Activated naive CD4-positive, alpha-beta T cell treated with anti-CD3 and anti-CD28 coated beads, Interleukin-2, amount 50 U/mL, for 72 hours (primary cell): ENCODE measurements around the gene FTCD. TPM values are rescaled to one million over a fixed set of nuclear protein-coding genes. Genes with fewer than 3 reads are reported as not detected.
"Not testable (repeated sequence)": the region's sequence is repeated elsewhere in the genome, so short reads cannot be mapped to it uniquely, and the experiment has no call there.

Experiments
- ATAC-seq, 2 donors: fragments of 150-1000 bp; cut with Tn5 transposase; 2 replicates each; pipeline ENCODE4 v1.10.0; 2021; ENCODE audit warnings: mild to moderate bottlenecking in 2 of 2, moderate library complexity in 2 of 2
- DNase-seq, 2 donors: peaks; one replicate each; pipeline ENCODE4 v3.0.0; 2021 to 2022; ENCODE audit warnings: low spot score in 2 of 2
- H3K27ac Mint-ChIP-seq, 2 donors: one replicate each; pipeline ENCODE4 v1.8.0; 2022; ENCODE audit warnings: mild to moderate bottlenecking in 2 of 2, mixed read lengths in 2 of 2
- H3K36me3 Mint-ChIP-seq, 2 donors: one replicate each; pipeline ENCODE4 v1.8.0; 2022; ENCODE audit warnings: mixed read lengths in 2 of 2
- H3K9me3 Mint-ChIP-seq, 2 donors: one replicate each; pipeline ENCODE4 v1.8.0; 2022; ENCODE audit warnings: mixed read lengths in 2 of 2
- total RNA-seq, 2 donors: library from RNA; stranded (reverse); gene quantifications; one replicate each; pipeline ENCODE4 v1.2.3, GENCODE V29; 2022

FTCD gene
- total RNA-seq, 2 donors from 2014 or later = 0.21 to 0.39 TPM

DNA sequence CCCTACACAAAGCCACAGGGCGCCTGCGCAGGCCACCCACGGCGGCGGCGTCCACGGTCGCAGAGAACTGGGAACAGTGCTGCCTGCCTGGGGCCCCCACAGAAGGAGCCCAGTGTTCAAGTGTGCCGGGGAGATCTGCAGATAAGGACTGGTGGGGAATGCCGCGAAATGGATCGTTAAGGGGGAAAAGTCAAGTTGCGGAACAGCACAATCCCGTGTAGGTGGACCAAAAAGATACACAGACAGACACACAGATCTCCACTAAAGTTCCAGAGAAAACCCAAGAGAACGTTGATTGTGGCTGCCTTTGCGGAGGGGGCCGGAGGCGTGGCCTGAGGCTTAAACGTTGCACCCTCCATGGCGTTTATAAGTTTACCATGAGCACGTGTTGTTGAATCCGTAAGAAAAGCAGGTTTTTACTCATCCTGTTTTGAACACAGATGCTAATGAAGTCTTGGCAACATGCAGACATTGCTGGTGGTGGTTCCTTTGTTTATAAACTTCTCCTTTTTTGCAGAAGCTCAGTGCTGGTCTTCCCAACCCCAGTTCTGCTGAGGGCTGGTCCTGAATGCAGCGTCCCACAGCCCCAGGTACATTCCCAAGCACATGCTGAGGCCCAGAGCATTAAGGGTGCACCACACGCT lies 24.8 kb upstream of the FTCD start:
- ATAC-seq = no peak
- DNase-seq = no peak
- H3K27ac Mint-ChIP-seq = no peak overlapping the region
- peaks cover 10 to 11% of the 10 kb centered on the region in 2 donors for H3K36me3 Mint-ChIP-seq
- H3K9me3 Mint-ChIP-seq = peaks cover 0 to 6% of the 10 kb centered on the region in 2 donors

DNA sequence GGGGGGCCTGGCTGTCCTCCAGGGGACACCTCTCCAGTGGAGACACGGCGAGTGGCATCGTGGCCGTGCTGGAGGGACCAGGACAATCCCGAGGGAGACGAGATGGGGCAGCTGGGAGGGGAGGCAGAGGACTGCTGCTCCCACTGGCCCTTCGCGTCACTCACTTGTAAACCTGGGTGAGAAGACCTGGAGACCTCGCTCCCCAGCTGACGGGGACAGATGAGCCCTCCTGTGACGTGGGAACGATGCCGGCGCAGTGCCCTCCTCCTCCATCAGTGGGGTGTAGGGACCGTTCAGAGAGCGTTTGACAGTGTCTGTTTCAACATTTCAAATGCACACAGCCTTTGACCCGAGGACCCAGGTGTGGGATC lies 24.3 kb upstream of the FTCD start:
- DNase-seq (no peak), ATAC-seq (no peak)
- peaks cover 14 to 16% of the 10 kb centered on the region in 2 donors for H3K36me3 Mint-ChIP-seq
- H3K9me3 Mint-ChIP-seq = peaks cover 0 to 11% of the 10 kb centered on the region in 2 donors
- H3K27ac Mint-ChIP-seq = no peak overlapping the region

DNA sequence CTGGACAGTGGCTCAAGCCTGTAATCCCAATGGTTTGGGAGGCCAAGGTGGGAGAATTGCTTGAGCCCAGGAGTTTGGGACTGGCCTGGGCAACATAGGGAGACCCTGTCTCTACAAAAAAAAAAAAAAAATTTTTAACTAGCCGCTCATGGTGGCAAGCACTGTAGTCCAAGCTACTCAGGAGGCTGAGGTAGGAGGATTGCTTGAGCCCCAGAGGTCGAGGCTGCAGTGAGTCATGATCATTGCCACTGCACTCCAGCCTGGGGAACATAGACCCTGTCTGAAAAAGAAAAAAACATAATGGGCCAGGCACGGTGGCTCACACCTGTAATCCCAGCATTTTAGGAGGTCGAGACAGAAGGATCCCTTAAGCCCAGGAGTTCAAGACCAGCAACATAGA lies 23.6 kb upstream of the FTCD start:
- H3K9me3 Mint-ChIP-seq = peaks cover 0 to 16% of the 10 kb centered on the region in 2 donors
- H3K36me3 Mint-ChIP-seq = peaks cover 20 to 22% of the 10 kb centered on the region in 2 donors
- DNase-seq = no peak
- no peak for ATAC-seq
- H3K27ac Mint-ChIP-seq = no peak overlapping the region

DNA sequence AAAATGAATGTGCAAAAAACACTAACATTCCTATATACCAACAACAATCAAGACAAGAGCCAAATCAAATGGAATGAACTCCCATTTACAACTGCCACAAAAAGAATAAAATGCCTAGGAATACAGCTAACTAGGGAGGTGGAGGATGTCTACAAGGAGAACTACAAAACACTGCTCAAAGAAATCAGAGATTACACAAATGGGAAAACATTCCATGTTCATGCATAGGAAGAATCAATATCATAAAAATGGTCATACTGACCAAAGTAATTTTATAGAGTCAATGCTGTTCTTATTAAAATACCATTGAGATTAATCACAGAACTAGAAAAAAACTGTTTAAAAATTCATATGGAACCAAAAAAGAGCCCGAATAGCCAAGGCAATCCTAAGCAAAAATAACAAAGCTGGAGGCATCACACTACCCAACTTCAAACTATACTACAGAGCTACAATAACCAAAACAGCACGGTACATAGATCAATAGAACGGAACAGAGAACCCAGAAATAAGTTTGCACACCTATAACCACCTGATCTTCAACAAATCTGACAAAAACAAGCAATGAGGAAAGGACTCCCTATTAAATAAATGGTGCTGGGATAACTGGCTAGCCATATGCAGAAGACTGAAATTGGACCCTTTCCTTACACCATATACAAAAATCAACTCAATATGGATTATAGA lies 21.2 kb upstream of the FTCD start:
- DNase-seq, H3K27ac Mint-ChIP-seq, ATAC-seq: not testable (repeated sequence)
- Mint-ChIP-seq H3K9me3 (peaks cover 0 to 21% of the 10 kb centered on the region in 2 donors), H3K36me3 (peaks cover 27% of the 10 kb centered on the region in 2 donors)

DNA sequence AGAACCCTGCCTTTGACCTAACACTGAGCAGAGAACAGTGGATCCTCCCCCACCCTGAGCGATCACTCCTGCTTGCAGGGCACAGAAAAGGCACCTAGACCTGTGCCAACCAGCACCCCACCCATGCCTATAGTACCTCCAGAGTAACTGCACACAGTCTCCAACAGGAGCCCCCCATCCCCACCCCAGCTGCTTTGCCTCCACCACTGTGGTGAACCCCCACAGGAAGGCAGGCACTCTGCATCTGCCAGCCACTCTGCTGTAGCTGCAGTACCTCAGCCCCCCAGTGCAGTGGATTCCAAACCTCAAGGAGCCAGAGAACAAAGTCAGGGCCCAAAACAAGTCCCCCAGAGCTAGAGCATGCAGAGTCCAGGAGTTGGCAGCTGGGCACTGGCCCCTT lies 18.2 kb upstream of the FTCD start:
- Mint-ChIP-seq H3K27ac (no peak overlapping the region), H3K36me3 (peaks cover 27% of the 10 kb centered on the region in 2 donors), H3K9me3 (peaks cover 0 to 21% of the 10 kb centered on the region in 2 donors)
- ATAC-seq = no peak
- peak in 1 of 2 donors; percentile 44 for DNase-seq

DNA sequence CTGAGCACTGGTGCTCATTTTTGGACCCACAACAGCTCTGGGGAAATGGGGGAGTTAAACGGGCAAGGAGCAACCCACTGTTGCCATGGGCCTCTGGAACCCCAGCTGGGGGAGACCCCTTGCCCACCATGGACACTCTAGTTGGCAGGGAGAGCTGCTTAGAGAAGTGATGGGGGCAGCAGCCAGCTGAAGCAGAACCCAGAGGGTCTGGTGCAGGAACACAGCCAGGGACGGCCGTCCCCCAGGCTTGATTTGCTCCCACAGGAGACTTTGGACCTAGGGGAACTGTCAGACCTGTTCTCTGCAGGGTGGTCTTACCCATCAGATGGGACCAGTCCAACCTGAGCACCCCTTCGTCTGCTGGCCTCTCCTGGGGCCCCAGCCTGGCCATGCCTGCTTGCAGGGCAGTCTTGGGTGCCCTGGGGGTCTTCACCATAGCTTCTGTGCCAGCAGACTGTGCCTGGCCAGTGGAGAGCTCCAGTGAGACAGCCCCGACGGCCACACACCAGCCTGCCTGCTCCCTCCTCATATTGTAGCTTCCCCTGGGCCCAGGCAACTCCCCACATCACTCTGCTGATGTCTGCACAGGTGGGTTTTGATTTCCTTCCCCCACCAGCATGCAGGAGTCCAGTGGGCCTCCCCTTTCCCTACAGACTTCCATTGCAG lies 17.6 kb upstream of the FTCD start:
- peaks cover 0 to 21% of the 10 kb centered on the region in 2 donors for H3K9me3 Mint-ChIP-seq
- DNase-seq (no peak), ATAC-seq (no peak)
- H3K27ac Mint-ChIP-seq = no peak overlapping the region
- H3K36me3 Mint-ChIP-seq = peaks cover 27% of the 10 kb centered on the region in 2 donors

DNA sequence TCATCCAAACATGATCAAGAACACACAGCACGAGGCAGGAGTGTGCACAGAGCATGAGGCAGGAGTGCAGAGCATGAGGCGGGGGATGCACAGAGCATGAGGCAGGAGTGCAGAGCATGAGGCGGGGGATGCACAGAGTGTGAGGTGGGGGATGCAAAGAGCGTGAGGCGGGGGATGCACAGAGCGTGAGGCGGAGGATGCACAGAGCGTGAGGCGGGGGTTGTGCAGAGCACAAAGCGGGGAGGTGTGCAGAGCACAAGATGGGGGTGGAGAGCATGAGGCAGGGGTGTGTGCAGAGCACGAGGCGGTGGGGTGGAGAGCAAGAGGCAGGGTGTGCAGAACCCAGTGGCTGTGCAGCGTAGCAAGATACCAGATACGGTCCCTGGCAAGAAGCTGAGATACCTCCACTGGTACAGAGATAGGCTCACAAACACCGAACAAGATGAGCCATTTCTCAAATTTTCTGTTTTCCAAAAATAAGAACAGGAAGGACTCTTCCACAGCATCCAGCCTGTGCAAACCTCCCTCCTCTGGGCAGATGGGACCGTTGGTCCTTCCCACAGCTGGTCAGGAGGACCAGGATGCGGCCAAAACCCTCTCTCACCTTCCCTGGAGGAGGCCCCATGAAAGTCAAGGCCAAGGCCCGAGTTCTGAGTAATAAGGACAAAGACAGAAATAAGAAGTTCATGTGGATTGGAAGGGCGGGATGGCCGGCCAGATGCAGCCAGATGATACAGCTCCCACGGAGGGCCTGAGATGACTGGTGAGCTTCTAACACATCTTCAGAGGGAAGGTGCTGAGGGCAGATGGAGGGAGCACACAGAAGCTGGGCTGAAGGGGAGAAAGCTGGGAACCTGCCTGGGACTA lies 16.9 kb upstream of the FTCD start:
- Mint-ChIP-seq H3K9me3 (peaks cover 0 to 21% of the 10 kb centered on the region in 2 donors), H3K36me3 (peaks cover 27% of the 10 kb centered on the region in 2 donors), H3K27ac (no peak overlapping the region)
- no peak for DNase-seq
- no peak for ATAC-seq

DNA sequence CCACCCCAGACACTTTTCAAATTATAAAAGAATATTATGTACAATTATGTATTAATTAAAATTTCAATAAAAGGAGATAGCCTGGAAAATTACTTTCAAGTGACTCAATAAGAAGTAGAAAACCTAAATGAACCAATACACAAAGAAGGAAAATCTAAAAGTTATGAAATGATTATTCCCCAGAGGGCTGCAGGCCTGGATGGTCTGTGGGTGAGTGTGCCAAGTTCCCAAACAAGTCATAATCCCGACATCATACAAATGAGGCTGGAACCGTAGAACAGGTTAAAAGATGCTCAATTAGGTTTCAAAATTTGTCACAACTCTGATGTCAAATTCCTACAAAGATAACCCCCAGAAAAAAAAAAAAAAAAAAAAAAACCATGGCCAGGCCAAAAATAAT lies 16.2 kb upstream of the FTCD start:
- Mint-ChIP-seq H3K27ac (no peak overlapping the region), H3K9me3 (peaks cover 0 to 21% of the 10 kb centered on the region in 2 donors), H3K36me3 (peaks cover 25 to 27% of the 10 kb centered on the region in 2 donors)
- no peak for ATAC-seq
- DNase-seq = no peak

DNA sequence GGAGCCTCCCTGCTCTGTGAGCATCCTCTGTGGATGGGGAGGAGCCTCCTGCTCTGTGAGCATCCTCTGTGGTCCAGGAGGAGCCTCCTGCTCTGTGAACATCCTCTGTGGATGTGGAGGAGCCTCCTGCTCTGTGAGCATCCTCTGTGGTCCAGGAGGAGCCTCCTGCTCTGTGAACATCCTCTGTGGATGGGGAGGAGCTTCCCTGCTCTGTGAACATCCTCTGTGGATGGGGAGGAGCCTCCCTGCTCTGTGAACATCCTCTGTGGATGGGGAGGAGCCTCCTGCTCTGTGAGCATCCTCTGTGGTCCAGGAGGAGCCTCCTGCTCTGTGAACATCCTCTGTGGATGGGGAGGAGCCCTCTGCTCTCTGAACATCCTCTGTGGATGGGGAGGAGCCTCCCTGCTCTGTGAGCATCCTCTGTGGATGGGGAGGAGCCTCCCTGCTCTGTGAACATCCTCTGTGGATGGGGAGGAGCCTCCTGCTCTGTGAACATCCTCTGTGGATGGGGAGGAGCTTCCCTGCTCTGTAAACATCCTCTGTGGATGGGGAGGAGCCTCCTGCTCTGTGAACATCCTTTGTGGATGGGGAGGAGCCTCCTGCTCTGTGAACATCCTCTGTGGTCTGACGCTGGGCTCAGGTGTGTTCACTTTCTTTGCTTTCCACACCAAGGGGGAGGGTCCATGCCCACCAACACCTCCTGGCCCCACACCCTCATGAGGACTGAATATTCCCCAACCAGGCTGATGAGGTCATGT lies 15.2 kb upstream of the FTCD start:
- DNase-seq, ATAC-seq: not testable (repeated sequence)
- peak overlapping the region; percentile 9 to 53 for H3K27ac Mint-ChIP-seq
- peaks cover 17 to 20% of the 10 kb centered on the region in 2 donors for H3K36me3 Mint-ChIP-seq
- peaks cover 0 to 14% of the 10 kb centered on the region in 2 donors for H3K9me3 Mint-ChIP-seq

DNA sequence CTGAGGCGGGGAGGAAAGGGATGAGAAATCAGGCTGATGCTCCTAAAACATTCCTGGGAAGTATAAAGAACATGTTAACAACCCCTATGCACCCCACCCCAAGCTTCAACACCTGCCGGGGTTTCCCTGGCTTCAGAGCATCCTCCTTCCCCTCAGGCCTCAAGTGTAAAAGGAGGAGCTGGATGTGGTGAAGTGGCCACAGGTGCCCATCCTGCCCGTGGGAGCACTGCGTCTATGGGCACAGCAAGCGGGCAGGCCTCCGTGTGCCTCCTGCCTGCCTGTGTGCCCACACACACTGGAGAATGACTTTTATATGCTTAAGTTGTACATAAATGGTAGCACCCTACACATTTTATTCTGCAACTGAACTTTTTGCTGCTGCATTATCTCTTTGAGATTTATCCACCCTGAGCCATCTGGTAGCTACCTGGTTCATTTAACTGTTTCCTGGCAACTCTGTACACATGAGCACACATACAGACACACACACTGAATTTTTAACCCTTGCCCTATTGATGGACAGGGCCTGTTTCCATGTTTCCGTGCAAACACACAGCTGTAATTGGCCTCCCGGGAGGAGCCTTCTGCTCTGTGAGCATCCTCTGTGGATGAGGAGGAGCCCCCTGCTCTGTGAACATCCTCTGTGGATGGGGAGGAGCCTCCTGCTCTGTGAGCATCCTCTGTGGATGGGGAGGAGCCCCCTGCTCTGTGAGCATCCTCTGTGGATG lies 13.4 kb upstream of the FTCD start:
- ATAC-seq = no peak
- H3K27ac Mint-ChIP-seq = no peak overlapping the region
- DNase-seq = no peak
- H3K36me3 Mint-ChIP-seq = peaks cover 5 to 6% of the 10 kb centered on the region in 2 donors
- peaks cover 0 to 5% of the 10 kb centered on the region in 2 donors for H3K9me3 Mint-ChIP-seq

DNA sequence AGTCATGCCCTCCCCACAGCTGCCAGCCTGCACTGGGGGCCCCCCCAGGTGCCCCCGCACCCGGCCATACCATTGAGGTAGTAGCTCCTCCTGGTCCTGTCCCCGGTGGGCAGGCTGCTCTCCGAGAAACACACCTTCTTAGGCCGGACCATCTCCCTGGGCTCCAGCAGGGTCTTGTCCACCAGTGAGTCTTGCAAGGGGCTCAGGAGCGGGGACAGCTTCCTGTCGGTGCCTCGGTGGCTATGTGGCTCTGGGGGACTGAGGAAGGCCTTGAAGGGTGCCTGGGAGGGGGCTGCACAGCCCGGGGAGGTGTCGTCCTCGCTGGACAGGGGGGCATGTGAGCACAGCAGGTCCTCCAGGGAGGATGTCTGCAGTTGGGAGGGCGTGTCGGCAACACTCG lies 12.9 kb upstream of the FTCD start:
- no peak overlapping the region for H3K27ac Mint-ChIP-seq
- H3K36me3 Mint-ChIP-seq = peaks cover 0 to under 1% of the 10 kb centered on the region in 2 donors
- DNase-seq = no peak
- ATAC-seq = no peak
- no peaks in the 10 kb centered on the region for H3K9me3 Mint-ChIP-seq

DNA sequence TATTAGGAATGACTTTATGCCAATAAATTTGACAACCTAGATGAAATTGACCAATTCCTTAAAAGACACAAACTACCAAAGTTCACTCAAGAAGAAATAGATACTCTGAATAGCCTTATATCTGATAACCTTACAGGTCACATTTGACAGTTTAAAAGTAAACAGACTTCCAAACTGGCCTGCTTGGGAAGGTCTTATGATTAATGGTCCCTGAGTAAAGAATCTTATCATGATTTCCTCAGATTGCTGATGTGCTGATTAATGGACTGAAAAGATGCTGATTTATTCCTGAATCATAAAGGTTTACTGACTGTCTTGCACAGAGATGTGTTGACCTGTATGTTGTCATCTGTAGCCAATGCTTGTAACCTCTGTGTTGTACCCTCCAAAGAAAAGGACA lies 9.7 kb upstream of the FTCD start:
- DNase-seq (no peak), ATAC-seq (no peak)
- no peak overlapping the region for H3K27ac Mint-ChIP-seq
- no peaks in the 10 kb centered on the region for H3K36me3 Mint-ChIP-seq
- no peaks in the 10 kb centered on the region for H3K9me3 Mint-ChIP-seq

DNA sequence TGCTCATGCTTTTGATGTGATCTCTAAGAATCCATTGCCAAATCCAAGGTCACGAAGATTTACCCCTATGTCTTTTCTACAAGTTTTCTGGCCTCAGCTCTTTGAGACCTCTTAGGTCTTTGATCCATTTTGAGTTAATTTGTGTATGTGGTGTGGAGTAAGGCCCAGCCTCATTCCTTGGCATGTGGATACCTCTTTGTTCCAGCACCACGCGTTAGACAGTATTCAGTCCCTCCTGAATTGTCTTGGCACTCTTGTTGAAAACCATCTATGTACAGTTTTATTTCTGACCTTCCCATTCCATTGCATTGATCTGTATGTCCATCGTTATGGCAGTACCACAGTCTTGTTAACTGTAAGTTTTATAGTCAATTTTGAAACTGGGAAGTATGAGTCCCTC lies 8.0 kb upstream of the FTCD start:
- DNase-seq = no peak
- no peak for ATAC-seq
- H3K36me3 Mint-ChIP-seq = no peaks in the 10 kb centered on the region
- H3K27ac Mint-ChIP-seq = peak overlapping the region in 1 of 2 donors; percentile 38
- H3K9me3 Mint-ChIP-seq = no peaks in the 10 kb centered on the region

DNA sequence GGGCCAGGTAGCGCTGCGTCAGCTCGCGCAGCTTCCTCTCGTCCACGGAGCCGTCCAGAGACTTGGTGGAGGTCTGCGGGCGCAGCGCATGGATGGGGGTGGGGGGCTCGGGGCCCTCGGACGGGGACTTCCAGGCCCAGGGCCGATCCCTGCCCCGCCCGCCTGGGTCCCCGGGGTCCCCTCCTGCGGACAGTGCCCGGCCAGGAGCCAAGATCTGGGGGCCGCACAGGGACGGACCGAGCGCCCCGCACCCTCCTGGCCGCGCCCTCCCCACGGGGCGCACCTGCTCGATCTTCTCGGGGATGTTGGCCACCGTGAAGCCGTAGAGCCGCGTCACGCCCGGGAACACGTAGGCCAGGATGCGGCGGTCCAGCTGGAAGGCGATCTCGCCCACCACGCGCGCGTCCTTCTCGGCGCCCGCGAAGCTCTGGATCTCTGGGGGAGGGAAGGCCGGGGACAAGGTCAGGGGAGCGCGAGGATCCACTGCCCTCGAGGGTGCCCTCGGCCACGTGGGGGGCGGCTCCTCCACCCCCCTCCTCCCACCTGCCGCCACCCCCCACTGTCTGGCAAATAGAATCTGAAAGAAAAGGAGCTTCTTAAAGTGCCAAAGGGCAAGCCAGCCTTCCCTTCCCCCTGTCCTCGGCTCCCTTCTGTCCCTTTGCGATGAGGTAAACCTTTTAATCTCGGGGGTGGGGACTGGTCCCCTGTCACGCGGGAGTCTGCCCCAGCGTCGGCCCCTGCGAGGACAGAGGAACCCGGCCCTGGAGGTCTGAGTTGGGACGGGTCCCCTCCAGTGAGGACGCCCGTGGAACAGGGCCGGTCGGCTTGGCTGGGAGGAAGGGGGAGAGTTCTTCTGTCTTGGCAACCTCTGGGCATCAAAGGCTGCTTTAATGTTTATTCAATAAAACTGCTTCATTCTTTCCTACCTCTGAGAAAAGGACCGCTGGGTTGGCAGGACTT lies 6.5 kb upstream of the FTCD start:
- ATAC-seq (peak in 1 of 2 donors; percentile 18), DNase-seq (no peak)
- Mint-ChIP-seq H3K36me3 (no peaks in the 10 kb centered on the region), H3K9me3 (no peaks in the 10 kb centered on the region), H3K27ac (no peak overlapping the region)
